GM18498 (cell line): ENCODE data around the gene LACRT.
A peak's percentile ranks its signal among the peaks of the same experiment; 100 is the strongest.

Experiments
- ATAC-seq: cut with Tn5 transposase; IDR thresholded peaks from one replicate; pipeline ENCODE4 v1.9.1; 2021; ENCODE audit warnings: mild to moderate bottlenecking, moderate library complexity; ENCODE audit not compliant: unreplicated experiment

Gene LACRT, protein sequence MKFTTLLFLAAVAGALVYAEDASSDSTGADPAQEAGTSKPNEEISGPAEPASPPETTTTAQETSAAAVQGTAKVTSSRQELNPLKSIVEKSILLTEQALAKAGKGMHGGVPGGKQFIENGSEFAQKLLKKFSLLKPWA

DNA sequence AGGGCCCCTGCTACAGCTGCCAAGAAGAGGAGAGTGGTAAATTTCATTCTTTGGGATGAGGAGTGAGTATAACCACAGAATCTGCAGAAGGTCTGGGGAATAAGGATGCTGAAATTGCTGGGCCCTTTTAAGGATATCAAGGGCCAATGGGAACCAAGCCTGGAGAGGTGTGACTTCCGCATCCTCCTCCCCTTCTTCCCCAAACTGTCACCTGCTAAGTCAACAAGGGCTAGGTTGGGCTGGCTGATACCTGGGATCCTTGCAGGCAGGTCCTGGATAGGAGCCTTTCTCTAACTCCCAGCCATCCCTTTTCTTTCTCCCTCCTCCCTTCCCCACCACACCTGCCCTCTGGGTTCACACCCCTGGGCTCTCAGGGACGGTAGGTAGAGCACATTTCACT is at the start of gene LACRT:
TSS of gene LACRT (minus strand) at position 101 of the 400 bp plus-strand sequence. CDS start at position 47, 54 bp downstream.
- no peak for ATAC-seq

DNA sequence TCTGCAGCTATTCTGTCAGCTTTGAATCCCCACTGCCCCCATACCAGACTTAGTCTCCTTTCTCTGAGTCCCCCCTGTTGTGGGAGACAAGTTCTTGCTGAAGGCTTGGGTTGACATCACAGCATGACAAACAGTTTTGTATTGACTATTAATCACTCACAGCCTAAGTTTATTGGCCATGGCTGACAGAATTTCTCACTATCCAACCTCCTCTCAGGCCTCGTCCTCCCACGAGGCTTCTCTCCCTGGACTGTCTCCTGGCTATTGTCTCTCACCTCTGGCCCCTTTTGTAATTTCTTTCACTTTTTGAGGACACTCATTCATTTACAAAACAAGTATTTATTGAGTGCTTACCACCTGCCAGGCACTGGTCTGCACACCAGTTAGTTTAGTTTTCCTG is 48.7 kb upstream of the LACRT start:
- ATAC-seq: no peak

DNA sequence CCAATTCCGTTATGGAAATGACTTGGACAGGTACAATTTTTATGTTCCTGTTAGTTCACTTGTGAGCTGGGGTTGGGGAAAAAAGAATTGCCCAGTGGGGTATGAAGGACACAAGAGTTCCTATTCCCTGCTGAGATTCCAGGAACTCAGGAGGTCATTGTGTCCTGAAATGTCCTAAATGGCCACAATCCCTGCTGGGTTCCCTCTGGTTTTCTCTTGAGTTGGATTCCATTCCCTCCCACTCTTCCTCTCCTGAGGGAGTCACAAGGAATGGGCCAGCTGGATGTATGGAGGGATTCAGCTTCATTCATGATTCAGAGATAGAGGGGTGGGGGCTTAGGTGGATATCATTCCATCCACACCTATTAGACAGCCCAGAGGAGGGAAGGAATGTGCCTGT is 48.0 kb upstream of the LACRT start:
- no peak for ATAC-seq

DNA sequence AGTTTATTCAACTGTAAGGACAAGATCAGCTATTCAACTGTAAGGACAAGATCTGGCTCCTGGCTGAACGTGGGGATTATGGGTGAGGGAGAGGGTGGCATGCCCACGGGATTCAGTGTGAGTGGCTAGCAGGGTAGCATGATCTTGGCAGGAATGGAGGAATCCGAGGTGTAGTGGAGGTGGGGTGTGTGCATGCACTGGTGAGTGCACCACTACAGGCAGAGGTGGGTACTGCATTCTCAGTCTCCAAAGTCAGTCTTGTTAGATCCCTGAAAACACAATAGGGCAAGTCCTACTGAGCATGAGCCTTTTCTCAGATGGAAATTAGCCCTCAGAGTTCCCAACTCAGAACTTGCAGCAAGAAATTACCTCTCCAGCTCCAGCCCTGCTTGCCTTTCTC is 45.7 kb upstream of the LACRT start:
- peak; percentile 80 for ATAC-seq

DNA sequence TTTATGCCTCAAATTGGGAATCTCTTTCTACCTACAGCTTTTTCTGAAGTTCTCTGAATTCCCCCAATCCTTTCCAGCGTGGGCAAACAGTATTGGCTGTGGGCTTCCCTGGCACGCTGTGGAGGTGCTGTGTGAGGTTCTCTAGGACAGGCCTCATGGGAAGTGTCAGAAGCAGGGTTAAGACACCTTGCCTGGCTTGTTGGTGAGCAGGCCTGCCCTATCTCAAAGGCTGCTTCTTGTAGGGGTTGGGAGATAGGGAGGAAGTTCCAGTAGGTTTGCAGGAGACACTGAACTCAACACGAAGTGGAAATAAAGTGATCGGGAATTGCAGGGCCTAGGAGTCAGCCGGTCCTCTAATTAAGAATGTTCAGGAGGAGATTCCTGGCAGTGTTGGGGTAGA is 43.4 kb upstream of the LACRT start:
- no peak for ATAC-seq

DNA sequence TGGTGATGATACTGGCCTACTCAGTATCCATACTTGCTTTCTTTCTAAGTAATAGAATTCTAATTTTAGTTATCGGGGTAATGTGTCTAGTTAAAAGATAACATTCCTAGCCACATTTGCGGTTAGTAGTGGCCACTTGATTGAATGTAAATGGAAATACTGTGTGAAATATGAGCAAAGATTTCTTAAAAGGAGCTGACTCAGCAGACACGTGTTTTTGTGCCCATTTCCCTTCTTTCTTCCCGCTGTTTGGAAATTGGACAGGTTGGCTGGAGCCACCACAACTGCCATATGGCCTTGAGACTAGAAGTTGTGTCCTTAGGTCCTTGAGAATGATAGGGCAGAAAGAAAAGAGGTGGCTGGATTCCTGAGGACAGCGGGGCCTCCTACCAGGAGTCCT is 33.2 kb upstream of the LACRT start:
- no peak for ATAC-seq

DNA sequence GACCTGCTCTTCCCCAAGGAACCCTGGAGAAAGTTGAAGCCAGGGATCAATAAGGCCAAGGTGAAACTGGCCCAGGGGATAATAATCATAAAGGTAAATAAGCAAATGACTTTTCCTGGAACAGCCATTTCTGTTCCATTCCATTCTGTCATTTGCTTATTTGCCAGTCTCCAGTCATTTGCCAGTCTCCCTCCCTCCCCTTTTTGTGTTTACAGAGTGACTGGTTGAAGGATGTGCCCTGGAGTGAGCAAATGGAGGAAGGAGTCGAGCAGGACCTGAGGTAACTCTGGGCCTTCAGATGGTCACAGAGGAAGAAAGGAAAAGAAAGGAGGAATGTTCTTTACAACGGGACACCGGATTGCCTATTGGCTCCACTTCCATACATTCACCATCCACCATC is 31.3 kb upstream of the LACRT start:
- ATAC-seq: no peak

DNA sequence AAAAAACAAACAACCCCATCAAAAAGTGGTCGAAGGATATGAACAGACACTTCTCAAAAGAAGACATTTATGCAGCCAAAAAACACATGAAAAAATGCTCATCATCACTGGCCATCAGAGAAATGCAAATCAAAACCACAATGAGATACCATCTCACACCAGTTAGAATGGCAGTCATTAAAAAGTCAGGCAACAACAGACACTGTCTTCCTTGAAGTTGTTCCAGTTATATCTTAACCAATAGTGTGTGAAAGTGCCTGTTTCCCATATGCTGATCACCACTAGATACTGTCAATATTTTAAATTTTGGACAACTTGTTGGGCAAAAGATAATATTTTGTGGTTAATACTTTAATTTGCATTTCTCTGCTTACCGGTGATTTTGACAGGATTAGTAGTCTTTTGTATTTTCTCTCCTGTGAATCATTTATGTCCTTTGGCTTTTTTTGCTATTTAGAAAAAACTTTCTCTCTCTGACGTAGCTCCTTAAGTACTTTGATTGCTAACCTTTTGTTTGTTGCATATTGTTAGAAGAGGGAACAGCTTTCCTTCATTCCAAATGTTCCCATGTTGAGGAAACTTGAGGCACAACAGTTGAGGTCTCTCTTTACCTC is 30.4 kb upstream of the LACRT start:
- ATAC-seq: peak; percentile 51

DNA sequence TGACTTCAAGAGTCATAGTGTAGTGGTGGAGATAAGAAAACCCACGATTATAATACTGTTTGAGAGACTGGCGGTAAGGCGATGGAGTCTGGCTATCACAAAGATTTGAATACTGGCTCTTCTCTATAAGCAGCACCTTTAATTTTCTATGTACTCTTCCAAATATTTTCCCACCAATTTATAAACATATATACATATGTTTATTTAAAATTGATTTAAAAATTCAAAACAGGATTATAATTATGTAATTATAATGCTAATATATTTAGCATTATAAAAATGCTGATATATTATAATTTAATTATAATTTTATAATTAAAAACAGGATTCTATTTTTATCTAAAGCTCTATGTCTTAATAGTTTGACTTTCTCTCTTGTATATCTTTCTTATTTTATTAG is 28.9 kb upstream of the LACRT start:
- ATAC-seq: no peak

DNA sequence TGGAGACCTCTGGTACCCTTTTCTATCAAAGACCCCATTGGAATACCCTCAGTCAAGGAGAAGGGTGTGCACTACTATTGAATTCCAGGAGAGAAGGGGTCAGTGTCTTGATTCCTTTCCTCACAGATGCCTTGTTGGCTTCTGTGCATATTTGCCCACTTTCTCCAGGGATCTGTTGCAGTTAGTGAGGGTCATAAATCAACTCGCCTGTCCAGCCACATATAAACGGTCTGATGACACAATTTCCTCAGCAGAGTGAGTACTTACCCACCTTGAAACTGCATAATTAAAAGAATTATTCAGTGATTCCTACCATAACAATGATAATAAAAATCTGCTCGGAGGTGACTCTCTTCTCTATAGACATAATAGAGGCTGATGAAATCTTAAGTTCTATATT is 27.3 kb upstream of the LACRT start:
- no peak for ATAC-seq

DNA sequence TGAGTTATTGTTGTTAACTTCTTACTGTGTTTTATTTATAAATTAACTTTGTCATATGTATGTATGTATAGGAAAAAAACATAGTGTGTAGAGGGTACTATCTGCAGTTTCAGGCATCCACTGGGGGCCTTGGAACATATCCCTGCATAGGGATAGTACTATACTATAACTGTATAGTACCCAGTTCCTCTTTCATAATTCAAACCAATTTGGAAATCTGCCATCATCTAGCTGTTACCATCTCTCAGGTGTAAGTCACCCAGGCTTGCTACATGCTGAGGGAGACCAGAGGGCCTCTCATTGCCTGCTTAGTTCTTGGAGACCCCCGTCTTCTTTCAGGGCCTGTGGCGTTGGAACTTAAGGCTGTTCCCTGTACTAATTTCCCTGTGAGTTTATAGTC is 26.4 kb upstream of the LACRT start:
- ATAC-seq: peak; percentile 75

DNA sequence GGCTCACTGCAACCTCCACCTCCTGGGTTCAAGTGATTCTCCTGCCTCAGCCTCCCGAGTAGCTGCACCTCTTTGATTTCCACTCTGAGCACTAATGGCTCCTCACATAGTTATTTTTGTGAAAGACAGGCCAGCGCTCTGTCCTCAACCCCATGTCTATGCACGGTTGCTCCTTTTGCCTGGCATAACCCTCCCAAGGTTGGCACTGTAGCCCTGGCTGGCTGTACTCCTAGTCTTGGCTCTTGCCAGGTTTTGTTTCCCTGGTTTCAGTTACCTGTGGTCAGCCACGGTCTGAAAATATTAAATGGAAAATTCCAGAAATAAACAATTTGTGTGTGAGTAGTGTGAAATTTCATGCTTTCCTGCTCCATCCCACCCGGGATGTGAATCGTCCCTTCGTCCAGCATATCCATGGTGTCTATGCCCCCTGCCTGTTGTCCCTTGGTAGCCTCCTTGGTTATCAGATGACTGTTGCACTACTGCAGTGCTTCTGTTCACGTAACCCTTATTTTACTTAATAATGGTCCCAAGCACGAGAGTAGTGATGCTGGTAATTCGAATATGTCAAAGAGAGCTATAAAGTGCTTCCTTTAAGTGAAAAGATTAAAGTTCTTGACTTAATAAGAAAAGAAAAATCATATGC is 25.7 kb upstream of the LACRT start:
- no peak for ATAC-seq

DNA sequence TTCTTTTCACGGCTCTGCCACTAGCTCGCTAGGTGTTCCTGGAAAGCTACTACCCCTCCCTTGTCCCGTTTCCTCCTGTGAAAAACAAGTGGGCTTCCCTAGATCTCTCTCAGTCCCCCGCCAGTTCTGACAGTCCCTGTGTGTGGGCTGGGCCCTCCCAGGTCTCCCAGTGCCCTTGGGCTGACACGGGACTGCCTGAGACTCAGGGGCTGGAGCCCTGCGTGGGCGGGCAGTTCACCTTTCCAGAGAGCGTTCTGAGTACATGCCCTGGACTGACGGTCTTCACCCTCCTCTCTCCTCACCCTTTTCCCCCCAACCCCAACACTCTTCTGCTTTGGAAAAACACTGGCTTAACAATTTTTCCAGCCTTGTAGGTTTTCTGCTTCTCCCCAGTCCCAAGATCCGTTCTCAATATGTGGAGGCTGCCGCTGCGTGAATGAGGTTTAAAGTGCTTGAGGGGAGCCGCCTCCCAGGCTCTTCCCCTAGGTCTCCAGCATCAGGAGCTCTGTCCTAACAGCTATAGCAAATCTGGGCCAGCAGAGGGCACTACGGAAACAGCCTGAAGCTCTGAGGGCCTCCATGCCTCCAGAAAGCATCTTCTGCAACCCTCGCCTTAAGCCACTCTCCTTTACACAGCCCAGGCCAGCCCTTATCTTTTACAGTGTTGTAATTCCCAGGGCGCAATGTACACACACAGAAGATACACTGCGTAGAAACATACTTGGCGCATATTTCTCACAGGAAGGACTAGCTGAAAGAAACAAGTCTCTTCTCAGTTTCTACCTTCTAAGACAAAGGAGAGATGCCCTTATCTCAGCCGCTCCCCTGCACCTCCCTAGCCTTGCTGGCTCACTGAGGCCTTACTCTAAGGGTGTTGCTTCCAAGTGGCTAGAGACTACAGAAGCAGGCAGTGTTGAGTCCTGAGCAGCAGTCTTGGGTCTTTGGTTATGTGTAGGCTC is 23.9 kb upstream of the LACRT start:
- ATAC-seq: peak; percentile 75

DNA sequence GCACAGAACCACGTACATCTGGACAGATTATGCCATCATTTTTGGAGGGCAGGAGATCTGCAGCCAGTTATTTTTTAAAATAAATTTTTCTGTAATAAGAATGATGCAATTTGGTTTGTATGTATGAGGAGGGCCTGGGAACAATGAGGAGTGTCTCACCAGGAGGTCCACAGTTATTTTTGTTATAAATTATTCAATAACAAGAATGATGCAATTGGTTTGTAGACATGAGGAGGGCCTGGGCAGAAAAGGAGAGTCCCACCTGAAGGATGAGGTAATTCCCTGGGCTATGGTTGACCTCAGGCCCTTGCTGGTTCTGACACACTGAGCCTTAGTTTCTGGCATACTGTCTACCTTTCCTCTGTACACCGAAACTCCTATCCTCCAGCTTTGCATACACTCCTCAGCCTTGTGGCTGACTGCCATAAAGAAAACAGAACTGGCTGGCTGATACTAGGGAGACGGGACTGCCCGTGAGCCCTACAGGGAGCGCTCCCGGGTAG is 22.5 kb upstream of the LACRT start:
- no peak for ATAC-seq

DNA sequence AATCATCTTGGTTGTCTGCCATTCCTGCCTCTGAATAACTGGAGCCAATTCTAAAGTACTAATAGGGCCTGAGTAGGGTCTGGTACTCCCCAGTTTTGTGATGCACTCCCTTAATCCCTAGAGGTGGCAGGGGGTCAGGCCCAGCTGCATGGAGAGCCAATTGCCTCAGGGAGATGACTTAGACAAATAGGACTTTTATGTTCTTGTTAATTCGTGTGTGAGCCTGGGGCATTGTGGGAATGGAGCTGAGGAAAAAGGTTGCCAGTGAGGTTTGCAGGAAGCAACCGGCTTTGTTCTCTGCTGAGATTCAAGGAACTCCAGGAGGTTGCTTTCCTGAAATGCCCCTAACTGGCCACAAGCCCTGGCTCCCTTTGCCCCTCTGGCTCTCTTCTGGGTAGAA is 20.2 kb upstream of the LACRT start:
- ATAC-seq: no peak

DNA sequence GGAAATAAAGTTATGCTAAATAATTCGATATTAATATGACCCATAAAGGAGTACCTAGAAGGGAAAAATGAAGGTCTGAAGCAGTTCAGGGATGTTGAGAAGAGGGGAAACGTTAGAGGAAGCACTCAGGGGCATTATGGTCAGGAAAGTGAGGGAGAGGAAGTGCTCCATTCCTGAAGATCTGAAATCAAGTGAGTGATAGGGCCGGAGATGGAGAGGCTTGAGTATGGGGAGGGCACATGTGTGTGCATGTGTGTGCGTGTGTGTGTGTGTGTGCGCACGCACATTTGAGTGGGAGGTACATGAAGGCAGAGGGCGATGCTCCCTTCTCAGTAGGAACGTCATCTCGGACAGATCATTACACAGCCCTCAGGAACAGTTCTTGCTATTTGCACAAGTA is 18.3 kb upstream of the LACRT start:
- no peak for ATAC-seq

DNA sequence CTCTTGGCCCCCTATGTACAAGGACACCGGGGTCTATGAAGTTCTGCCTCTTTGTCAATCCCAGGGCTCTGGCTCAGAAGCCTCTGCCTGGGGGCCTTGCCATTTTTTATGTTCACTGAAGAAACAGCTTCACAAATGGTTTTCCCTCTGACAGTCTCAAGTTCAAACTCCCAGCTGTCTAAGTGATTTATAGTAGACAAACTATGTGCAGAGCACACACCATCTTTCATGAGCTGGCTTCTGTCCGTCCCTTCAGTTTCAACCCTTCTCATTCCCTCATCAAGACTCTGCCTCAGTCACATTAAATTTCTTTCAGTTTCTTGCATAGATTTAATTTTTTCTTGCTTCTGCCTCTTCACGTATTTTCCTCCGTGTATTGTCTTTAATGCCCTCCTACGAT is 16.2 kb upstream of the LACRT start:
- ATAC-seq: no peak

DNA sequence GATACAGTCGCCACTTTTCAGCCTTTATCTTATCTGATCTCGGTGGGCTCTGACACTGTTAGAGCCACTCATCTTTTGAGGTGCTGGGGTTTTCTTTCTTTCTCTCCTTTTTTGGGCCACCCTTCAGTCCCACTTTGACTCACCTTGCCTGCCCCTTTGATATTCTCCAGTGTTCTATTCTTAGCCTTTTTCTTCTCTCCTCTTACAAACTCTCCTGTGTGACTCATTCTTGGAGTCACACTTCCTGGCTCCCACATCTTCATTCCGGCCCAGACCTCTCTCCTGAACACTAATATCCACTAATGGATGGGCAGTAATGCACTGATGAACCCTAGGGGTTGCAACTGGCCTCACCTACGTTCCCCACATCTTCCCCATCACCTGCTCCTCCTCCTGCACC is 15.7 kb upstream of the LACRT start:
- no peak for ATAC-seq

DNA sequence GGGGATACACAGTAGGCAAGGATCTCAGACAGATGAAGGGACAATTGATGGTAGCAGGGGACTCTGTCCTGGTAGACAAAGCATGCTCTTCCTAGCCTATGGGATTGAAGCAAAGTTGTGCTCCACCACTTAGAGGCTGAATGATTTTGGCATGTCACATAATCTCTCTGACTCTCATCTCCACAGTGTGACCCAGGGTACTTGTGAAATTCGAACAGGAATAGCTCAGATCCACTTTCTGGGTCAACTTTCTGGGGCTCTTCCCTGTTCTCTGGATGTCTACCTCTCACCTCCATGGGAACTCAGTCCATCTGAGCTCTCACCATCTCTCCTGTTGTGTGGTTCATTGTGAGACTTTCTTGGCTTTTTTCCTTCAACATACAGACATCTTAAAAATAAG is 15.1 kb upstream of the LACRT start:
- no peak for ATAC-seq

DNA sequence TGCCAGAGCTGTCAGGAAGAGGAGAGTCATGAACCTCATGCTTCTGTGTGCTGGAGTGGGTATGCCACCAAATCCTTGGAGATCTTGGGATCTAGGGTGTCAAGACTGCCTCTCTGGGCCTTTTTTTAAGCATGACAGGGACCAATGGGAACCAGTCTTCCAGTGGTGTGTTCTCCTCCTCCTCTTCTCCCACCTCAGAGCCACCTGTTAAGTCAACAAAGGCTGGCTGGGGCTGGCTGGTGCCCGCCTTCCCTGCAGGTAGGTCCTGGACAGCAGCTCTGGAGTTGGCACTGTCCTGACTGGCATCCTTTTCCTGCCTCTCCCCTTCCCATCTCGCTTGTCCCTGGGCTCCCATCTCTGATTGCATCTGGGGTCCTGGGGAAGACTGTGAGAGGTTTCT is 13.6 kb upstream of the LACRT start, which contains the start of gene DCD:
TSS of gene DCD (minus strand) at position 101 of the 400 bp plus-strand sequence. CDS start at position 39, 62 bp downstream.
- ATAC-seq: no peak

DNA sequence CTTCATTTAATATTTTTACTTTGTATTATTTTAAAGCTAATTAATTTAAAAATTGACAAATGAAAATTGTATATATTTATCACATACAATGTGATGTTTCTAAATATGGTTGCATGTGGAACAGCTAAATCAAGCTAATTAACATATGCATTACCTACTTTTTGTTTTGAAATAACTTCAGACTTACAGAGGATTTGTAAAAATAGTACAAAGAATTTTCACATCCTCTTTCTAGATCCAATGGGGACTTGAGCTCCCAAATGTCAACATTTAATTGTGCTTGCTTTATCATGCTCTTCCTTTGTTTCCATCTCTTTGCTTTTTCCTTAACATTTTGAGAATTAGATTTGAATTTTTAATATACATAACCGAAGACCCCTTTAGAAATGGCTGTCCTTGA is 6.9 kb upstream of the LACRT start:
- no peak for ATAC-seq
